NOMO-1 treated with dmso at 0.1 percent for 144 hours (cell line): ENCODE measurements around the gene ADAMTS17.
"Not testable (repeated sequence)": the region's sequence is repeated elsewhere in the genome, so short reads cannot be mapped to it uniquely, and the experiment has no call there.

Experiments
- DNase-seq: peaks from one replicate; lab custom pipeline; 2025; ENCODE audit not compliant: unreplicated experiment; lab: John Stamatoyannopoulos, UW

The ADAMTS17 gene

GRCh38 chr15:100096248-100096600 is 245.6 kb downstream of the ADAMTS17 start:
- no peak for DNase-seq

- no peak for DNase-seq
These were observed 246.1 kb downstream of the ADAMTS17 start for GRCh38 chr15:100095541-100096247.

GRCh38 chr15:100094127-100094510 is 247.7 kb downstream of the ADAMTS17 start:
- no peak for DNase-seq

- DNase-seq: no peak
These were observed 248.3 kb downstream of the ADAMTS17 start for GRCh38 chr15:100093211-100094126.

- DNase-seq: no peak
These were observed 249.7 kb downstream of the ADAMTS17 start for GRCh38 chr15:100092034-100092433.

GRCh38 chr15:100090411-100090810 is 251.4 kb downstream of the ADAMTS17 start:
- no peak for DNase-seq

- DNase-seq: not testable (repeated sequence)
These were observed 257.5 kb downstream of the ADAMTS17 start for GRCh38 chr15:100084042-100084821.

GRCh38 chr15:100083572-100083971 is 258.2 kb downstream of the ADAMTS17 start:
- DNase-seq: no peak

- no peak for DNase-seq
These were observed 258.9 kb downstream of the ADAMTS17 start for GRCh38 chr15:100082761-100083402.

GRCh38 chr15:100081454-100081853 is 260.3 kb downstream of the ADAMTS17 start:
- DNase-seq: no peak

- DNase-seq: peak; percentile 46
These were observed 263.1 kb downstream of the ADAMTS17 start for GRCh38 chr15:100078511-100079220.

GRCh38 chr15:100075229-100075628 is 266.5 kb downstream of the ADAMTS17 start:
- DNase-seq: no peak

- DNase-seq: no peak
These were observed 267.8 kb downstream of the ADAMTS17 start for GRCh38 chr15:100073982-100074381.

- not testable (repeated sequence) for DNase-seq
These were observed 275.1 kb downstream of the ADAMTS17 start for GRCh38 chr15:100066521-100067280.

- DNase-seq: no peak
These were observed 279.8 kb downstream of the ADAMTS17 start for GRCh38 chr15:100061944-100062343.

- DNase-seq: no peak
These were observed 281.4 kb downstream of the ADAMTS17 start for GRCh38 chr15:100060276-100060926.

GRCh38 chr15:100059521-100059920 is 282.3 kb downstream of the ADAMTS17 start:
- no peak for DNase-seq

GRCh38 chr15:100059094-100059493 is 282.7 kb downstream of the ADAMTS17 start:
- no peak for DNase-seq

- DNase-seq: no peak
These were observed 283.3 kb downstream of the ADAMTS17 start for GRCh38 chr15:100058458-100058857.
